BLaER1 (cell line): ENCODE measurements around the gene DKK3.

ENCODE experiments used
- H3K27ac ChIP-seq: shearing (Covaris generic); formaldehyde crosslinking; 2 replicates; pipeline ENCODE4 v1.8.1; 2022
- H3K27me3 ChIP-seq: shearing (Covaris generic); formaldehyde crosslinking; 2 replicates; pipeline ENCODE4 v1.8.1; 2022
- H3K36me3 ChIP-seq: shearing (Covaris generic); formaldehyde crosslinking; 2 replicates; pipeline ENCODE4 v1.8.1; 2022
- H3K4me1 ChIP-seq: shearing (Covaris generic); formaldehyde crosslinking; 2 replicates; pipeline ENCODE4 v1.8.1; 2022
- H3K4me2 ChIP-seq: shearing (Covaris generic); formaldehyde crosslinking; 2 replicates; pipeline ENCODE4 v1.8.1; 2022
- H3K4me3 ChIP-seq: shearing (Covaris generic); formaldehyde crosslinking; 2 replicates; pipeline ENCODE4 v1.8.1; 2022
- H3K9ac ChIP-seq: shearing (Covaris generic); formaldehyde crosslinking; 2 replicates; pipeline ENCODE4 v1.8.1; 2022
- H3K9me3 ChIP-seq: shearing (Covaris generic); formaldehyde crosslinking; 2 replicates; pipeline ENCODE4 v1.8.1; 2022
- H4K20me1 ChIP-seq: shearing (Covaris generic); formaldehyde crosslinking; 2 replicates; pipeline ENCODE4 v1.8.1; 2022
- Cebpa-rat ChIP-seq: shearing (Covaris generic); IDR thresholded peaks from 2 replicates; pipeline ENCODE4 v1.8.1; 2022

DKK3 gene

GRCh38 chr11:11978792-11979487, 29.5 kb downstream of the DKK3 start:
- no peak for TF ChIP-seq Cebpa-rat
- Histone ChIP-seq H3K27ac (no peak overlapping the region), H4K20me1 (no peaks in the 10 kb centered on the region), H3K36me3 (no peaks in the 10 kb centered on the region), H3K9ac (no peak overlapping the region), H3K27me3 (no peaks in the 10 kb centered on the region), H3K9me3 (no peaks in the 10 kb centered on the region), H3K4me1 (peaks cover 10% of the 10 kb centered on the region), H3K4me2 (no peak overlapping the region), H3K4me3 (no peak overlapping the region)

GRCh38 chr11:11978098-11978637, 30.3 kb downstream of the DKK3 start:
- H3K36me3 ChIP-seq, result no peaks in the 10 kb centered on the region
- H3K4me1 ChIP-seq, result peaks cover 9% of the 10 kb centered on the region
- TF ChIP-seq Cebpa-rat, result no peak
- no peaks in the 10 kb centered on the region for H3K27me3 ChIP-seq
- H3K9ac ChIP-seq, result no peak overlapping the region
- H3K27ac ChIP-seq, result no peak overlapping the region
- no peaks in the 10 kb centered on the region for H3K9me3 ChIP-seq
- no peaks in the 10 kb centered on the region for H4K20me1 ChIP-seq
- H3K4me2 ChIP-seq, result no peak overlapping the region
- no peak overlapping the region for H3K4me3 ChIP-seq

- Histone ChIP-seq H3K4me2 (no peak overlapping the region), H3K9me3 (no peaks in the 10 kb centered on the region), H3K27me3 (no peaks in the 10 kb centered on the region), H3K4me1 (peaks cover 9% of the 10 kb centered on the region), H3K36me3 (no peaks in the 10 kb centered on the region), H3K9ac (no peak overlapping the region), H3K27ac (no peak overlapping the region), H4K20me1 (no peaks in the 10 kb centered on the region), H3K4me3 (no peak overlapping the region)
- TF ChIP-seq Cebpa-rat, result no peak
Observed at GRCh38 chr11:11977206-11977938, 31.1 kb downstream of the DKK3 start.

GRCh38 chr11:11976481-11977127, 31.8 kb downstream of the DKK3 start:
- no peak for TF ChIP-seq Cebpa-rat
- no peak overlapping the region for H3K4me3 ChIP-seq

GRCh38 chr11:11975201-11976092, 33.0 kb downstream of the DKK3 start:
- Histone ChIP-seq H3K36me3 (no peaks in the 10 kb centered on the region), H3K4me1 (no peaks in the 10 kb centered on the region), H3K4me2 (no peak overlapping the region)

More at GRCh38 chr11:11976481-11977127, 31.8 kb downstream of the DKK3 start:
- Histone ChIP-seq H3K36me3 (no peaks in the 10 kb centered on the region), H3K9me3 (no peaks in the 10 kb centered on the region), H3K9ac (no peak overlapping the region), H4K20me1 (no peaks in the 10 kb centered on the region), H3K4me1 (peaks cover 2% of the 10 kb centered on the region), H3K4me2 (no peak overlapping the region), H3K27me3 (no peaks in the 10 kb centered on the region), H3K27ac (no peak overlapping the region)

GRCh38 chr11:11973866-11974265, 34.6 kb downstream of the DKK3 start:
- Histone ChIP-seq H3K27me3 (no peaks in the 10 kb centered on the region), H3K9me3 (no peaks in the 10 kb centered on the region), H4K20me1 (no peaks in the 10 kb centered on the region), H3K4me1 (no peaks in the 10 kb centered on the region), H3K4me2 (no peak overlapping the region), H3K27ac (no peak overlapping the region), H3K9ac (no peak overlapping the region), H3K4me3 (no peak overlapping the region), H3K36me3 (no peaks in the 10 kb centered on the region)
- no peak for TF ChIP-seq Cebpa-rat

More at GRCh38 chr11:11975201-11976092, 33.0 kb downstream of the DKK3 start:
- Histone ChIP-seq H3K27me3 (no peaks in the 10 kb centered on the region), H3K9ac (no peak overlapping the region), H3K4me3 (no peak overlapping the region), H4K20me1 (no peaks in the 10 kb centered on the region), H3K9me3 (no peaks in the 10 kb centered on the region), H3K27ac (no peak overlapping the region)
- no peak for TF ChIP-seq Cebpa-rat

GRCh38 chr11:11973361-11973800, 35.0 kb downstream of the DKK3 start:
- Histone ChIP-seq H3K4me3 (no peak overlapping the region), H3K27me3 (no peaks in the 10 kb centered on the region), H3K4me2 (no peak overlapping the region), H3K9me3 (no peaks in the 10 kb centered on the region), H3K36me3 (no peaks in the 10 kb centered on the region), H4K20me1 (no peaks in the 10 kb centered on the region), H3K9ac (no peak overlapping the region), H3K4me1 (no peaks in the 10 kb centered on the region), H3K27ac (no peak overlapping the region)
- no peak for TF ChIP-seq Cebpa-rat

GRCh38 chr11:11972730-11973341, 35.6 kb downstream of the DKK3 start:
- H3K4me1 ChIP-seq, result no peaks in the 10 kb centered on the region
- H3K27ac ChIP-seq, result no peak overlapping the region
- H3K27me3 ChIP-seq, result no peaks in the 10 kb centered on the region

More at GRCh38 chr11:11972730-11973341, 35.6 kb downstream of the DKK3 start:
- Histone ChIP-seq H4K20me1 (no peaks in the 10 kb centered on the region), H3K9ac (no peak overlapping the region), H3K4me2 (no peak overlapping the region), H3K36me3 (no peaks in the 10 kb centered on the region), H3K9me3 (no peaks in the 10 kb centered on the region), H3K4me3 (no peak overlapping the region)
- TF ChIP-seq Cebpa-rat, result no peak
